ENCODE data around the gene PCDHA8. TPM values are rescaled to one million over a fixed set of nuclear protein-coding genes. Genes with fewer than 3 reads are reported as not detected.

PCDHA8 gene
- total RNA-seq, 6 experiments from 2014 or later: 0.05 to 0.12 TPM; not detected in 4

- H3K4me1 Mint-ChIP-seq (ENCODE audit: low read depth): no peaks in the 10 kb centered on the region
- H3K4me3 Mint-ChIP-seq: no peak overlapping the region
- H3K27ac Mint-ChIP-seq: no peak overlapping the region
- H3K36me3 Mint-ChIP-seq (ENCODE audit: low read depth): peaks cover 4% of the 10 kb centered on the region; the same call in 1 of the 2 replicates
- DNase-seq: no peak
- peaks cover 24% of the 10 kb centered on the region for H3K9me3 Mint-ChIP-seq
- no peaks in the 10 kb centered on the region for H3K27me3 Mint-ChIP-seq (ENCODE audit: insufficient read depth)
- TF ChIP-seq CTCF (IDR thresholded peaks at IDR 0.05): no peak
These were observed 42.4 kb downstream of the PCDHA8 start for GRCh38 chr5:140883373-140883772.

- Mint-ChIP-seq H3K4me3 (no peak overlapping the region), H3K4me1 (ENCODE audit: low read depth) (no peaks in the 10 kb centered on the region), H3K9me3 (peaks cover 24% of the 10 kb centered on the region), H3K27ac (no peak overlapping the region), H3K36me3 (ENCODE audit: low read depth) (peaks cover 4% of the 10 kb centered on the region; the same call in 1 of the 2 replicates), H3K27me3 (ENCODE audit: insufficient read depth) (no peaks in the 10 kb centered on the region)
- DNase-seq: no peak
- TF ChIP-seq CTCF (IDR thresholded peaks at IDR 0.05): no peak
These were observed 43.1 kb downstream of the PCDHA8 start for GRCh38 chr5:140883927-140884697.

Other genes starting within 250 kb of the PCDHA8 start
- 1 to 10 TPM in 5 of 6 experiments, under 1 TPM in 1; 0.84 to 1.9 (median 1.3) TPM for gene CD14, start 208.0 kb upstream of the PCDHA8 start, total RNA-seq (2021; fragmentation: NEBNext Ultra II Directional; extraction: Animal tissue kit (Norgen Biotek cat#: 25700))
- gene TMCO6, start 201.7 kb upstream of the PCDHA8 start, total RNA-seq (2021; fragmentation: NEBNext Ultra II Directional; extraction: Animal tissue kit (Norgen Biotek cat#: 25700)): 1 to 10 TPM; 3.6 to 7.2 (median 6.1) TPM
- gene NDUFA2, start 193.6 kb upstream of the PCDHA8 start, total RNA-seq (2021; fragmentation: NEBNext Ultra II Directional; extraction: Animal tissue kit (Norgen Biotek cat#: 25700)): 10 to 100 TPM; 60.5 to 73.9 (median 67.0) TPM
- gene IK, start 193.4 kb upstream of the PCDHA8 start, total RNA-seq (2021; fragmentation: NEBNext Ultra II Directional; extraction: Animal tissue kit (Norgen Biotek cat#: 25700)): 100 to 1,000 TPM in 4 of 6 experiments, 10 to 100 TPM in 2; 83.3 to 116 (median 109) TPM
- 10 to 100 TPM; 23.7 to 28.3 (median 25.8) TPM for gene WDR55, start 176.3 kb upstream of the PCDHA8 start, total RNA-seq (2021; fragmentation: NEBNext Ultra II Directional; extraction: Animal tissue kit (Norgen Biotek cat#: 25700))
- gene DND1, start 167.6 kb upstream of the PCDHA8 start, total RNA-seq (2021; fragmentation: NEBNext Ultra II Directional; extraction: Animal tissue kit (Norgen Biotek cat#: 25700)): under 1 TPM; 0.26 to 0.59 (median 0.41) TPM
- 100 to 1,000 TPM in 1 of 6 experiments, 10 to 100 TPM in 5; 89.1 to 102 (median 96.8) TPM for gene HARS1, start 149.8 kb upstream of the PCDHA8 start, total RNA-seq (2021; fragmentation: NEBNext Ultra II Directional; extraction: Animal tissue kit (Norgen Biotek cat#: 25700))
- gene HARS2, start 149.7 kb upstream of the PCDHA8 start, total RNA-seq (2021; fragmentation: NEBNext Ultra II Directional; extraction: Animal tissue kit (Norgen Biotek cat#: 25700)): 10 to 100 TPM; 22.1 to 23.5 (median 22.9) TPM
- gene ZMAT2, start 140.7 kb upstream of the PCDHA8 start, total RNA-seq (2021; fragmentation: NEBNext Ultra II Directional; extraction: Animal tissue kit (Norgen Biotek cat#: 25700)): 10 to 100 TPM; 59.1 to 68.5 (median 63.8) TPM
- gene PCDHA1, start 55.0 kb upstream of the PCDHA8 start, total RNA-seq (2021; fragmentation: NEBNext Ultra II Directional; extraction: Animal tissue kit (Norgen Biotek cat#: 25700)): under 1 TPM; 0.09 to 0.22 (median 0.14) TPM
- under 1 TPM in 1 of 6 experiments, not detected in 5; 0.13 TPM for gene PCDHA2, start 46.3 kb upstream of the PCDHA8 start, total RNA-seq (2021; fragmentation: NEBNext Ultra II Directional; extraction: Animal tissue kit (Norgen Biotek cat#: 25700))
- gene PCDHA3, start 40.1 kb upstream of the PCDHA8 start, total RNA-seq (2021; fragmentation: NEBNext Ultra II Directional; extraction: Animal tissue kit (Norgen Biotek cat#: 25700)): under 1 TPM in 1 of 6 experiments, not detected in 5; 0.05 TPM
- under 1 TPM in 1 of 6 experiments, not detected in 5; 0.05 TPM for gene PCDHA4, start 34.1 kb upstream of the PCDHA8 start, total RNA-seq (2021; fragmentation: NEBNext Ultra II Directional; extraction: Animal tissue kit (Norgen Biotek cat#: 25700))
- not detected for gene PCDHA5, start 19.6 kb upstream of the PCDHA8 start, total RNA-seq (2021; fragmentation: NEBNext Ultra II Directional; extraction: Animal tissue kit (Norgen Biotek cat#: 25700))
- under 1 TPM in 3 of 6 experiments, not detected in 3; 0.07 to 0.09 (median 0.08) TPM for gene PCDHA6, start 13.2 kb upstream of the PCDHA8 start, total RNA-seq (2021; fragmentation: NEBNext Ultra II Directional; extraction: Animal tissue kit (Norgen Biotek cat#: 25700))
- under 1 TPM; 0.09 to 0.26 (median 0.20) TPM for gene PCDHA7, start 6.9 kb upstream of the PCDHA8 start, total RNA-seq (2021; fragmentation: NEBNext Ultra II Directional; extraction: Animal tissue kit (Norgen Biotek cat#: 25700))
- under 1 TPM in 1 of 6 experiments, not detected in 5; 0.03 TPM for gene PCDHA9, start 7.2 kb downstream of the PCDHA8 start, total RNA-seq (2021; fragmentation: NEBNext Ultra II Directional; extraction: Animal tissue kit (Norgen Biotek cat#: 25700))
- not detected for gene PCDHA10, start 14.7 kb downstream of the PCDHA8 start, total RNA-seq (2021; fragmentation: NEBNext Ultra II Directional; extraction: Animal tissue kit (Norgen Biotek cat#: 25700))
- gene PCDHA11, start 27.8 kb downstream of the PCDHA8 start, total RNA-seq (2021; fragmentation: NEBNext Ultra II Directional; extraction: Animal tissue kit (Norgen Biotek cat#: 25700)): under 1 TPM in 4 of 6 experiments, not detected in 2; 0.07 to 0.14 (median 0.11) TPM
- under 1 TPM in 5 of 6 experiments, not detected in 1; 0.09 to 0.34 (median 0.20) TPM for gene PCDHA12, start 34.1 kb downstream of the PCDHA8 start, total RNA-seq (2021; fragmentation: NEBNext Ultra II Directional; extraction: Animal tissue kit (Norgen Biotek cat#: 25700))
- not detected for gene PCDHA13, start 40.9 kb downstream of the PCDHA8 start, total RNA-seq (2021; fragmentation: NEBNext Ultra II Directional; extraction: Animal tissue kit (Norgen Biotek cat#: 25700))
- gene PCDHAC1, start 85.1 kb downstream of the PCDHA8 start, total RNA-seq (2021; fragmentation: NEBNext Ultra II Directional; extraction: Animal tissue kit (Norgen Biotek cat#: 25700)): not detected
- not detected for gene PCDHAC2, start 125.3 kb downstream of the PCDHA8 start, total RNA-seq (2021; fragmentation: NEBNext Ultra II Directional; extraction: Animal tissue kit (Norgen Biotek cat#: 25700))
- gene PCDHB1, start 210.2 kb downstream of the PCDHA8 start, total RNA-seq (2021; fragmentation: NEBNext Ultra II Directional; extraction: Animal tissue kit (Norgen Biotek cat#: 25700)): not detected

All from HFFc6 (cell line).